ENCODE measurements around the gene DIAPH3. TPM values are rescaled to one million over a fixed set of nuclear protein-coding genes. Genes with fewer than 3 reads are reported as not detected.

DIAPH3 gene
- polyA plus RNA-seq, 5 donors: 5.8 to 21.1 (median 12.7) TPM

DNA sequence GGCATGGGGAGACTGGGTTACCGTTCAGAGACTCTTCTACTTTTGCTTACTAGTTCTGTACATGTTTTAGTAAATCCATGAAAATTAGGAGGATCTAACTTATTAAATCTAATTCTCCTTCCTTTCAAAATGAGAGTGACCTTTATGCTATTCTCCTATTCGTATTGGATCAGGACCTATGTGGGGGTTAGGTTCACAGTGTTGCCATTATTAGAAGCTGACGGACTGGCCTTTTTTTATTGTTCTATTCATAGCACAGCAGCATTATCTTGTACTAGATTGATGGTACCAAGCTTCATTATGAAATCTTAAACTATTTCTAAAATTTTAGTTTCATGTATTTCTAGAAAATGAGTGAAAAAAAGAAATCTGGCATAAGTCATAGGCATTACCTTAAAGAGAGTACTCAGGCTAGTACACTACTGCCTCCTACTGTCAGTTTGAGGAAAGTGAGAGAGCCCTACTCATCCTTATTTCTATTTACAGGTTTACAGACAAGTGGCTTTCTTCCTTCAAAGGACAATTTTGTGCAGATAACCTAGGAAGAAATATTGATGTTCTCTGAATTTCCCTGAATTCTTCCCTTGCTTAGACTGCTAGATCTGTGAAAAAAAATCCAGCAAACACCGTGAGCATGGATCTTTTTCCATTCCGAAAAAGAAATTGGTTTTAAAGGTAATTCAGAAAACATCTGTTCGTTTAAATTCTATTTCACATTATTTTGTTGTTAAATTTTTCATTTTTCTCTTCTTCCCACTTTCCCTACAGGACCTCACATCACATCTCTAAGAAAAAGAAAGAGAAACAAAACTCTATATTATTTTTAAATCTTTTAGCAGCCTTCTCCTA is 485.5 kb downstream of the DIAPH3 start:
- peak in 1 of 2 donors; percentile 34 for DNase-seq

- no peak for DNase-seq
These were observed 486.3 kb downstream of the DIAPH3 start for GRCh38 chr13:59677430-59677829.

DNA sequence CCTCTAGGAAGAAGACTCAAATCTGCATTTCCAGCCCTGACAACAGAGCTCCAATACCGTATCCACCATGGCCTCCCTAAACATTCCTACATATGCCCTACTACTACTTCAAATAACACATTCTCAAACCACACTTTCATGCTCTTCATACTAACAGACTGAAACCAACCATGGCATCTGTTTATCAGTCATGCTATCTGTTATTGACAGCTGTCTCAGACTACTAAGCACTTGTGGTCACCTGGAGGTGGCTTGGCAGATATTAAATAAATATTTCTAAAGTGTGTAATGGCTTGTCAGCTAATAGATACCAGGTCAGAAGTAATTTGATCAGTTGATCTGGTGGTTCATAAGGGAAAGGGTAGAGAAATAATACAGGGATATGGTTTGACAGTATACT is 489.1 kb downstream of the DIAPH3 start:
- no peak for DNase-seq

GRCh38 chr13:59673286-59673685 is 490.4 kb downstream of the DIAPH3 start:
- no peak for DNase-seq

- no peak for DNase-seq
These were observed 491.3 kb downstream of the DIAPH3 start for GRCh38 chr13:59672445-59672844.

GRCh38 chr13:59671881-59672280 is 491.8 kb downstream of the DIAPH3 start:
- peak; percentile 44 to 57 for DNase-seq

GRCh38 chr13:59666504-59666903 is 497.2 kb downstream of the DIAPH3 start:
- no peak for DNase-seq

GRCh38 chr13:59665732-59666131 is 498.0 kb downstream of the DIAPH3 start:
- peak; percentile 49 to 67 for DNase-seq

DNA sequence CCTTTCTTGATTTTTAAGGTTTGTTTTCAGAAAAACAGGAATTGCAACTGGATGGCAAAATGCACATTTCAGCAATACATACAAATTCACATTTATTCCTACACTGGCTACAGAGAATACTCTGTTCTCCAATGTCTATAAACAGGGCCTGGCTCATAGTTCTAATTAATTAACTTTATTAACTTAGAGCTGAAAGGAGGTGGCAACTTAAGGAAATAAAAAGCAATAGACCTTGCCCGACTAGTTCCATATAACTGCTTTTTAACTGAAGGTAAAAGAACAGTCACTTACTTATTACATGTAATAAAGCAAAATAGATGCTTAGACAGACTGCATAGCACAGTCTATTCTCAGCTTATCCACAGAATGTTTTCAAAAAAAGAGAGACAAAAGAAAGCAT is 498.5 kb downstream of the DIAPH3 start:
- no peak for DNase-seq

GRCh38 chr13:59664586-59664985 is 499.1 kb downstream of the DIAPH3 start:
- no peak for DNase-seq

DNA sequence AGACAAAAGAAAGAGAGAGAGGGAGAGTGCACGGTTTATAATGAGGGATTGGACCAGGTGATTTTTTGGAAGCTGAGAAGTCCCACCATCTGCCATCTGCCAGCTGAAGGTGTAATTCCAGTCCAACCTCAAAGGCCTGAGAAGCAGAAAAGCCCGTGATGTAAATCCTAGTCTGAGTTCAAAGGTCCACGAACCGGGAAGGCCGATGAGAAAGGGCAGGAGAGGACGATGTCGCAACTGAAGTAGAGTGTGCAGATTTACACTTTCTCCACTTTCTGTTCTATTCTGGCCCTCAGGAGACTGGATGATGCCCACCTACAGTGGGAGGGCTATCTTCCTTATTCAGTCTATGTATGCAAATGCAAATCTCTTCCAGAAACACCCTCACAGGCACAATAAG is 500.0 kb downstream of the DIAPH3 start:
- DNase-seq: no peak

GRCh38 chr13:59660582-59660981 is 503.1 kb downstream of the DIAPH3 start:
- no peak for DNase-seq

DNA sequence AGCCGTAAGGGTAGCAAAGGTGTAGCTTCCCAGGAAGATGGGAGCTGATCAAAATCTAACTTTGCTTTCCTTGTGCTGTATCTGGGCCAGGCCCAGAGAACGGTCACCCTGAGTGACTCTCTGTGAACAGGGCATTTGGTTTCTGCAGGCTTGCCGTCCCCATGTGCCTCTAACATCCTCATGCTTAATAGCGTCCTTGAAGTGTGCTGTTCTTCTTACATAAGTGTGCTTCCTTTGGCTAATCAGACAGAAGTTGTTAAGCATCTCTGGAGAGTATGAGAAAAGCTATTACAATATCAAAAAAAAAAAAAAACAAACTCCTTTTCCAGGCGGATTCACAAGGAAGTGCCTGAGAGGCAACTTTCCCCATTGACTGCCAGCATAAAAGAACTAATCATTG is 503.7 kb downstream of the DIAPH3 start:
- no peak for DNase-seq

GRCh38 chr13:59658738-59659330 is 504.9 kb downstream of the DIAPH3 start:
- no peak for DNase-seq

DNA sequence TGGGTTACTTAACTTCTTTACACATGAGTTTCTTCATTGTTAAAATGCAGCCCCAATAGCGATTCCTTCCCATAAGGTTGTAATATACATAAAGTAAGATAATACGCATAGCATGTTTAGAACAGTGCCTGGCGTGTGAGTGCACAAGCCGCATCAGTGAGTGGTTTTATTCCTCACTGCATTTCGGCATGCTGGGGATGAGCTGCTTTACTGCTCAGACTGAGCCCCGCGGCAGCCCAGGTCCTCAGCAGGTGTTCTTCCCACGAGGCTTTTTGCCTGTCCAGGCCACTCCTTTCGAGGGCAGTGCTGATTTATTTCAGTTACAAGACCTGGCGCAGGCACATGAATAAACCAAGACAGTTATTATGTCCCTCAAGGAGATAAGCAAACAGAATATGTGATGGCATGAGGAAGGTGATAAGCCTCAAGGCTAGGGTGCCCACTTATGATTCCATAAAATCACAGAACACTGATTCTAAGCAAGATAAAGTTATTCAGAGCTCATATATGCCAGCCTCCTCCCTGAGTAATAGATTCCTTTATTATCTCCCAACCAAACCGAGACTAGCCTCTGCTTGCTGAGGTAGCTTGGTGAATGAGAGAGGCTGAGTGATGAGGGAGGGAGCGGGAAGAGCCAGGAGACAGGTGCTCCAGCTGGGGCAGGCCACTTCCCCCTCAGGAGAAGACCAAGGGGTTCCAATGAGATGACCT is 505.5 kb downstream of the DIAPH3 start:
- DNase-seq: no peak

DNA sequence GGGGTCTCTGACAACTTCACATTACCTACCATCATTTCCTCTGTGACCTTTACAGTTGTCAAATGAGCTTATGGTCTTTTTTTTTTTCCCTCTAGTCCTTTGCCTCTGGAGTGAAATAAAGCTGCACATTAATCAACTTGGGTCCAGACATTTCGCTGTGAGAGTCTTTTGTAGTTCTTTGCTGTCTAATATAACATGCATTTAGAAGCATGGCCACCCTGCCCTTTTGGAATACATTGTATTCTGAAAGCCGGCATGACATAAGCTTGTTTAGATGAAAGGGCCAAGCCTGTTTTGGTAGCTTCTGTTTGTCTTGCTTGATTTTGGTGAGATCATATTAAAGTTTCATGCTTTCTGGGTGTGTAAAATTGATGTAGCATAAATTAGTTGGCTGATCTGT is 509.8 kb downstream of the DIAPH3 start:
- no peak for DNase-seq

DNA sequence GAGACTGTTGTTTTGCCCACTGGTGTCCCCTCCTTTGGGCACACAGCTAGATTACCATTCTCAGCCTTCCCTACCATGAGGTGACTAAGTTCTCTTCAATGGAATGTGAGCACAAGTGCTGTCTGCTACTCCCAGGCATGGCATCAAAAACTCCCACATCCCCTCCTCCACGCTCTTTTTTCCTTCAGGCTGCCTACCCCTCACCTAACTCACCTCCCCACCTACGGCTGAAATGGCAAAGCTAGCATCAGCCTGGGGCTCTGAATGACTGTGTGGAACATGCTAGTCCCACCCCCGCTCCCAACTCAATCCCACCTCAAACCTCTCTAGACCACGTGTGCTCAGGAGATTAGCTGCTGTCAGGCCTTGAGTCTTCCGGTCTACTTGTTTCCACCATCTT is 512.2 kb downstream of the DIAPH3 start:
- no peak for DNase-seq

- no peak for DNase-seq
These were observed 519.7 kb downstream of the DIAPH3 start for GRCh38 chr13:59643906-59644626.

DNA sequence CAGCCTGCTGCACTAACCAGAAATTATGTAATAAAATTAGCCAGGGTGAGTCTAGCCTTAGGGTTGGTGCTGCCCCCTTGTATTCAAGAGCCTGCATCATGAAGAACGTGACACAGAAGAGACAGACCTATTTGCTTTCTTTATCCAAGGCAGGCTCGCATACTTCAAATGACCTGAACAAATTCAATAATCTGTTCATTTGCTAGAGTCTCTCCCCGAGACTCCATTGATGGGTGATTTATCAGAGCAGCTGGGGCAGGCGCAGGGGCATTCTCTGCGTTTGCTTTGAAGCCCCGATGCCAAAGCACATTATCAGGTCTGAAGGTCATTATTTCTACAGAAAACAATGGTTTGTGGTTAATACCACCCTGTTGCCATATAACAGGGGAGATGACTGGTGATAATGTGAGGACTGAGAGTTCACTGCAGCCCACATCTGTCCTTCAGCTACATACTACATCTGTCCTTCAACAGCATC is 520.3 kb downstream of the DIAPH3 start:
- DNase-seq: no peak

DNA sequence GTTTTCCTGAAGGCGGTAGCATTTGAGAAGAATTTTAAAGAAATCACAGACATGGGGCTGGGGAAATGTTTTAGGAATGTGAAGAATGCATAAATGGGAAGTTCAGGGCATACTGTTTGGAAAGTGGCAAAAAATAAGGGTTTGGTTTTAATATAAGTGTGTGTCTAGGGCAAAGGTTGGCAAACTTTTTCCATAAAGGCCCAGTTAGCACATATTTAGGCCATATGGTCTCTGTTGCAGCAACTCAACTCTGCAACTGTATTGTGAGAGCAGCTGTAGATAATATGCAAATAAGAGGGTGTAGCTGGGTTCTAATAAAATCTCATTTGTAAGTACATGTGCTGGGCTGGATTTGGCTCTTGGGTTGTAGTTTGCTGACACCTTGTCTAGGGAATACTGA is 521.9 kb downstream of the DIAPH3 start:
- DNase-seq: no peak

- DNase-seq: no peak
These were observed 522.5 kb downstream of the DIAPH3 start for GRCh38 chr13:59641261-59641660.

GRCh38 chr13:59638404-59638803 is 525.3 kb downstream of the DIAPH3 start:
- DNase-seq: no peak

Data from right lung (tissue), 5 donors.